ENCODE data around the gene CSNK1G2. TPM values are rescaled to one million over a fixed set of nuclear protein-coding genes. Genes with fewer than 3 reads are reported as not detected.

Gene CSNK1G2
- polyA plus RNA-seq, 2 of the 4 experiments (the other 2 are of a cell fraction): 15.5 to 42.0 TPM

DNA sequence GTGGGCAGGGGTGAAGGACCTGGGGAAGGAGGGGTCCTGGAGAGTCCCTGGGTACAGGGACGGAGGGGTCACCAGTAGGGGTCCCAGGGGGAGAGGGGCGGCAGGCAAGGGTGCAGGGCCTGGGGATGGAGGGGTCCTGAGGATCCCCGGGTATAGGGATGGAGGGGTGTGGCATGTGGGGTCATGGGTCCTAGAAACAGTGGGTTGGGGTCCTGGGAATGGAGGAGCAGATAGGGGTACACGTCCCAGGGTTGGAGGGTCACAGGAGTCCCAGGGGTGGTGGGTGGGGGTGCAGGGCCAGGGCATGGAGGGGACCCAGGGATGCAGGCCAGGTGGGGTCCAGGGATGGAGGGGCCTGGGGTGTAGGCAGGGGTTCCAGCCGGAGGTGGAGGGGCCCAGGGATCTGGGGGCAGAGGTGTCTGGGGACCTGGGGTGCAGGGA is 73.2 kb downstream of the CSNK1G2 start:
- Histone ChIP-seq H3K4me2 (peak overlapping the region; percentile 79), H3K27ac (peak overlapping the region; percentile 88 to 100; a peak in 5 of 6 replicates), H3K4me3 (peak overlapping the region; percentile 94), H3K9me3 (no peaks in the 10 kb centered on the region), H3K4me1 (peaks cover 13% of the 10 kb centered on the region)
- ChIA-PET POLR2A (no interaction called here), CTCF (no interaction called here)
- DNase-seq (ENCODE audit: low read depth in 1 of 2, low spot score in 1 of 2) (no peak), FAIRE-seq (no peak), ATAC-seq (no peak)
- 60% methylated on average over 2 of the region's 5 CpGs for whole genome bisulfite sequencing (ENCODE audit: missing lambda C conversion rate)
- TF ChIP-seq RARB (CRISPR knock-in tag; IDR thresholded peaks at IDR 0.05) (no peak), CEBPB (IDR thresholded peaks at IDR 0.05) (no peak), PHF8 (IDR thresholded peaks at IDR 0.05; ENCODE audit: borderline replicate concordance, low read depth) (no peak), CBX2 (IDR thresholded peaks at IDR 0.05; ENCODE audit: borderline replicate concordance, low read depth) (no peak), TFCP2L1 (CRISPR knock-in tag; IDR thresholded peaks at IDR 0.05) (no peak)

DNA sequence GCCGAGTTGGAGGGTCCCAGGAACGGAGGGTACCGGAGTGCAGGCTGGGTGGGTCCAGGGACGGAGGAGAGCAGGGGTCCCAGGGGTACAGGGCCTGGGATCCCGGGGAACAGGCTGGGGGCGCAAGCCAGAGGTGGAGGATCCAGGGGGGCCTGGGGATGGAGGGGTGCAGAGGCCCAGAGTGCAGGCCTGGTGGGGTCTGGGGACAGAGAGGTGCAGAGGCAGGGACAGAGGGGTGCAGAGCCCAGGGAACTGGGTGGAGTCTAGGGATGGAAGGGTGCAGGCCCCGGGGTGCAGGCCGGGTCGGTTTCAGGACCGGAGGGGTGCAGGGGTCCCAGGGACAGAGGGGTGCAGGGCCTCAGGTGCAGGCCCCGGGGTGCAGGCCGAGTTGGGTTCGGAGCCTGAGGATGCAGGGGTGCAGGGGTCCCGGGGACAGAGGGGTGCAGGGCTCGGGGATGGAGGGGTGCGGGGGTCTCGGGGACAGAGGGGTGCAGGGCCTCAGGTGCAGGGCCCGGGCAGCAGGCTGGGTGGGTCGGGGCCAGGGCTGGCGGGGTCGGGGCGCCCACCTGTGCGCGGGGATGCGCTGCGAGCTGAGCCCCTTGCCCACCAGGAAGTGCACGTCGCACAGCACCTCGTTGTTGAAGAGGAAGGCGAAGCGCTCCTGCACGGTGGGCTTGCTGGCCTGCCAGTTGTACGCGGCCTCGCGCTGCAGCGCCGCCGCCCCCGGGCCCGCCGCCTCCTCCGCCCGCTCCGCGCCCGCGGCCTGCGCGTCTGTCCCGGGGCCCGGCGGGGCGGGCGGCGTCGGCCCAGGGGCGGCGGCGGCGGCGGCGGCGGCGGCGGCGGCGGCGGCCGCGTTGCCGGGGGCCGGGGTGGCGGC is 74.0 kb downstream of the CSNK1G2 start:
- Histone ChIP-seq H3K4me3 (peak overlapping the region; percentile 94), H3K4me1 (peaks cover 13% of the 10 kb centered on the region), H3K27ac (peak overlapping the region; percentile 88 to 100), H3K9me3 (no peaks in the 10 kb centered on the region), H3K4me2 (peak overlapping the region; percentile 79)
- WGBS (ENCODE audit: missing lambda C conversion rate): 17% methylated on average over 12 of the region's 74 CpGs
- TF ChIP-seq ZSCAN20 (CRISPR knock-in tag; IDR thresholded peaks at IDR 0.05): no peak
- TF ChIP-seq FOXS1 (CRISPR knock-in tag; IDR thresholded peaks at IDR 0.05): no peak
- TF ChIP-seq, protein P1, sequence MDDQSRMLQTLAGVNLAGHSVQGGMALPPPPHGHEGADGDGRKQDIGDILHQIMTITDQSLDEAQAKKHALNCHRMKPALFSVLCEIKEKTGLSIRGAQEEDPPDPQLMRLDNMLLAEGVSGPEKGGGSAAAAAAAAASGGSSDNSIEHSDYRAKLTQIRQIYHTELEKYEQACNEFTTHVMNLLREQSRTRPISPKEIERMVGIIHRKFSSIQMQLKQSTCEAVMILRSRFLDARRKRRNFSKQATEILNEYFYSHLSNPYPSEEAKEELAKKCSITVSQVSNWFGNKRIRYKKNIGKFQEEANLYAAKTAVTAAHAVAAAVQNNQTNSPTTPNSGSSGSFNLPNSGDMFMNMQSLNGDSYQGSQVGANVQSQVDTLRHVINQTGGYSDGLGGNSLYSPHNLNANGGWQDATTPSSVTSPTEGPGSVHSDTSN (IDR thresholded peaks at IDR 0.05): no peak
- TF ChIP-seq, protein P2, sequence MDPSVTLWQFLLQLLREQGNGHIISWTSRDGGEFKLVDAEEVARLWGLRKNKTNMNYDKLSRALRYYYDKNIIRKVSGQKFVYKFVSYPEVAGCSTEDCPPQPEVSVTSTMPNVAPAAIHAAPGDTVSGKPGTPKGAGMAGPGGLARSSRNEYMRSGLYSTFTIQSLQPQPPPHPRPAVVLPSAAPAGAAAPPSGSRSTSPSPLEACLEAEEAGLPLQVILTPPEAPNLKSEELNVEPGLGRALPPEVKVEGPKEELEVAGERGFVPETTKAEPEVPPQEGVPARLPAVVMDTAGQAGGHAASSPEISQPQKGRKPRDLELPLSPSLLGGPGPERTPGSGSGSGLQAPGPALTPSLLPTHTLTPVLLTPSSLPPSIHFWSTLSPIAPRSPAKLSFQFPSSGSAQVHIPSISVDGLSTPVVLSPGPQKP (IDR thresholded peaks at IDR 0.05; ENCODE audit: low read depth, low read length): no peak
- TF ChIP-seq SREBF2 (IDR thresholded peaks at IDR 0.05): no peak
- TF ChIP-seq JUN (IDR thresholded peaks at IDR 0.05): no peak
- TF ChIP-seq FOSB (CRISPR knock-in tag; IDR thresholded peaks at IDR 0.05): no peak
- TF ChIP-seq, protein P3, sequence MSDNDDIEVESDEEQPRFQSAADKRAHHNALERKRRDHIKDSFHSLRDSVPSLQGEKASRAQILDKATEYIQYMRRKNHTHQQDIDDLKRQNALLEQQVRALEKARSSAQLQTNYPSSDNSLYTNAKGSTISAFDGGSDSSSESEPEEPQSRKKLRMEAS (IDR thresholded peaks at IDR 0.05): no peak
- no peak for TF ChIP-seq CHD4 (IDR thresholded peaks at IDR 0.05; ENCODE audit: borderline replicate concordance)
- no peak for TF ChIP-seq RAD21 (conservative IDR thresholded peaks at IDR 0.05 in 1 of 2, IDR thresholded peaks at IDR 0.05 in 1 of 2)
- TF ChIP-seq, protein P4, sequence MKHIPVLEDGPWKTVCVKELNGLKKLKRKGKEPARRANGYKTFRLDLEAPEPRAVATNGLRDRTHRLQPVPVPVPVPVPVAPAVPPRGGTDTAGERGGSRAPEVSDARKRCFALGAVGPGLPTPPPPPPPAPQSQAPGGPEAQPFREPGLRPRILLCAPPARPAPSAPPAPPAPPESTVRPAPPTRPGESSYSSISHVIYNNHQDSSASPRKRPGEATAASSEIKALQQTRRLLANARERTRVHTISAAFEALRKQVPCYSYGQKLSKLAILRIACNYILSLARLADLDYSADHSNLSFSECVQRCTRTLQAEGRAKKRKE (CRISPR knock-in tag; IDR thresholded peaks at IDR 0.05; ENCODE audit: low read depth): no peak
- TF ChIP-seq HOXA7 (CRISPR knock-in tag; IDR thresholded peaks at IDR 0.05): no peak
- TF ChIP-seq RCOR1 (IDR thresholded peaks at IDR 0.05; ENCODE audit: low read depth, low read length): no peak
- no peak for TF ChIP-seq RARB (CRISPR knock-in tag; IDR thresholded peaks at IDR 0.05)
- TF ChIP-seq POLR2AphosphoS2 (conservative IDR thresholded peaks at IDR 0.05; ENCODE audit: low read length): no peak
- TF ChIP-seq NR3C1 (IDR thresholded peaks at IDR 0.05): no peak
- no peak for TF ChIP-seq CBX2 (IDR thresholded peaks at IDR 0.05; ENCODE audit: borderline replicate concordance, low read depth)
- TF ChIP-seq PHF8 (IDR thresholded peaks at IDR 0.05; ENCODE audit: borderline replicate concordance, low read depth): no peak
- no peak for TF ChIP-seq RFX5 (IDR thresholded peaks at IDR 0.05)
- POLR2A ChIA-PET: no interaction called here
- no peak for FAIRE-seq
- DNase-seq (ENCODE audit: low read depth in 1 of 2, low spot score in 1 of 2): no peak
- peak; percentile 45; a peak in 5 of 6 replicates for ATAC-seq
- CTCF ChIA-PET: no interaction called here

Data from A549 (cell line).